Testis (tissue), 3 donors: ENCODE data around the gene ENAH. TPM values are rescaled to one million over a fixed set of nuclear protein-coding genes. Genes with fewer than 3 reads are reported as not detected.

Experiments
- DNase-seq: peaks from one replicate; pipeline ENCODE4 v3.0.0-alpha.2; 2019
- H3K27ac ChIP-seq, 2 donors: fragments of 200-600 bp; sonication (generic); one replicate each; pipeline ENCODE4 v1.5.1; 2019
- H3K27me3 ChIP-seq: fragments of 200-600 bp; sonication (generic); one replicate; pipeline ENCODE4 v1.5.1; 2019
- H3K36me3 ChIP-seq: fragments of 200-600 bp; sonication (generic); one replicate; pipeline ENCODE4 v1.5.1; 2017; ENCODE audit warnings: low read depth; ENCODE audit errors: missing control alignments
- H3K4me1 ChIP-seq: fragments of 200-600 bp; sonication (generic); one replicate; pipeline ENCODE4 v1.5.1; 2019
- H3K4me3 ChIP-seq, 2 donors: fragments of 200-600 bp; sonication (generic); one replicate each; pipeline ENCODE4 v1.5.1; 2017 to 2019
- H3K9me3 ChIP-seq: fragments of 200-600 bp; sonication (generic); one replicate; pipeline ENCODE4 v1.5.1; 2017
- POLR2A ChIP-seq: fragments of 450-650 bp; IDR thresholded peaks from one replicate; pipeline ENCODE4 v1.6.1; 2017; ENCODE audit warnings: antibody characterized with exemption, mild to moderate bottlenecking, moderate library complexity
- WGBS, 2 donors: methylation state at CpG; one replicate each; pipeline ENCODE4 v1.1.5; 2018; 5-methylcytosine and 5-hydroxymethylcytosine counted together
- intact Hi-C: fragments of 100-400 bp; cut with DNase I; formaldehyde crosslinking; loops from one replicate; pipeline ENCODE4 v1.15.1; 2023; ENCODE audit warnings: low total_unique reads
- polyA plus RNA-seq: library from polyadenylated mRNA; stranded (reverse); fragments of 350-450 nt; fragmentation: Illumina TruSeq; extraction: RNeasy Lipid Tissue Mini Kit (QIAGEN cat#74804); gene quantifications from one replicate; pipeline ENCODE4 v1.2.3, GENCODE V29; 2014; ENCODE audit warnings: low read depth, low replicate concordance; ENCODE audit not compliant: insufficient read depth
- total RNA-seq, 2 donors: library from RNA; depleted of rRNA; stranded (reverse); fragments of >200 nt; gene quantifications; one replicate each; pipeline ENCODE4 v1.2.3, GENCODE V29; 2016
- TF ChIP-seq, protein P1 (sequence below), 3 experiments: fragments of 450-650 bp in 2 of 3; fragments of 200-600 bp in 1 of 3; sonication (generic) in 1 of 3; IDR thresholded peaks; one replicate each; pipeline ENCODE4 v1.5.1; 2016 to 2019; ENCODE audit warnings: antibody characterized with exemption in 3 of 3, mild to moderate bottlenecking in 2 of 3, moderate library complexity in 1 of 3

ENAH gene
- total and polyA plus RNA-seq, 3 donors from 2014 or later, result 84.3 to 132 (median 122) TPM

- WGBS, 2 donors, result 84 to 89% methylated on average over 21 of the region's 21 CpGs
- TF ChIP-seq, protein P1, sequence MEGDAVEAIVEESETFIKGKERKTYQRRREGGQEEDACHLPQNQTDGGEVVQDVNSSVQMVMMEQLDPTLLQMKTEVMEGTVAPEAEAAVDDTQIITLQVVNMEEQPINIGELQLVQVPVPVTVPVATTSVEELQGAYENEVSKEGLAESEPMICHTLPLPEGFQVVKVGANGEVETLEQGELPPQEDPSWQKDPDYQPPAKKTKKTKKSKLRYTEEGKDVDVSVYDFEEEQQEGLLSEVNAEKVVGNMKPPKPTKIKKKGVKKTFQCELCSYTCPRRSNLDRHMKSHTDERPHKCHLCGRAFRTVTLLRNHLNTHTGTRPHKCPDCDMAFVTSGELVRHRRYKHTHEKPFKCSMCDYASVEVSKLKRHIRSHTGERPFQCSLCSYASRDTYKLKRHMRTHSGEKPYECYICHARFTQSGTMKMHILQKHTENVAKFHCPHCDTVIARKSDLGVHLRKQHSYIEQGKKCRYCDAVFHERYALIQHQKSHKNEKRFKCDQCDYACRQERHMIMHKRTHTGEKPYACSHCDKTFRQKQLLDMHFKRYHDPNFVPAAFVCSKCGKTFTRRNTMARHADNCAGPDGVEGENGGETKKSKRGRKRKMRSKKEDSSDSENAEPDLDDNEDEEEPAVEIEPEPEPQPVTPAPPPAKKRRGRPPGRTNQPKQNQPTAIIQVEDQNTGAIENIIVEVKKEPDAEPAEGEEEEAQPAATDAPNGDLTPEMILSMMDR (IDR thresholded peaks at IDR 0.05), result no peak
- no peak for TF ChIP-seq POLR2A
- H3K4me1 ChIP-seq, result peaks cover 5% of the 10 kb centered on the region
- no peak for DNase-seq
- no peaks in the 10 kb centered on the region for H3K27me3 ChIP-seq
- intact Hi-C loops, result loop anchor here (5.0 kb wide), 2 partner anchors 292 to 492 kb away; no protein-coding TSS in a partner anchor
- H3K4me3 ChIP-seq, result no peak overlapping the region
- no peaks in the 10 kb centered on the region for H3K36me3 ChIP-seq
- no peak overlapping the region for H3K27ac ChIP-seq
- H3K9me3 ChIP-seq, result no peaks in the 10 kb centered on the region
These were observed 172.8 kb downstream of the ENAH start for GRCh38 chr1:225479996-225480720.

DNA sequence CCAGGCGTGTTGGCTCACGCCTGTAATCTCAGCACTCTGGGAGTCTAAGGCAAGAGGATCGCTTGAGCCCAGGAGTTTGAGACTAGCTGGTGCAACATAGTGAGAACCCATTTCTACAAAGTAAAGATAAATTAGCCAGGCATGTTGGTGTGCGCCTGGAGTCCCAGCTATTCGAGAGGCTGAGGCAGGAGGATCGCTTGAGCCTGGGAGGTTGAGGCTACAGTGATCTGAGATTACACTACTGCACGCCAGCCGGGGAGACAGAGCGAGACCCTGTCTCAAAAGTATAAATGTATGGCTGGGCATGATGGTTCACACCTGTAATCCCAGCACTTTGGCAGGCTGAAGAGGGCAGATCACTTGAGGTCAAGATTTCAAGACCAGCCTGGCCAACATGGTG, 173.6 kb downstream of the ENAH start:
- Histone ChIP-seq H3K4me1 (peaks cover 6% of the 10 kb centered on the region), H3K27ac (no peak overlapping the region), H3K36me3 (no peaks in the 10 kb centered on the region), H3K9me3 (no peaks in the 10 kb centered on the region), H3K27me3 (no peaks in the 10 kb centered on the region), H3K4me3 (no peak overlapping the region)
- TF ChIP-seq, protein P1 (IDR thresholded peaks at IDR 0.05), result no peak
- no peak for TF ChIP-seq POLR2A
- DNase-seq, result no peak
- 90 to 96% methylated on average over 9 of the region's 9 CpGs for WGBS, 2 donors
- intact Hi-C loops, result loop anchor here (5.0 kb wide), 2 partner anchors 293 to 493 kb away; no protein-coding TSS in a partner anchor

- Histone ChIP-seq H3K4me3 (no peak overlapping the region), H3K4me1 (peaks cover 6% of the 10 kb centered on the region), H3K9me3 (no peaks in the 10 kb centered on the region), H3K27me3 (no peaks in the 10 kb centered on the region), H3K36me3 (no peaks in the 10 kb centered on the region), H3K27ac (no peak overlapping the region)
- 88 to 93% methylated on average over 6 of the region's 6 CpGs for WGBS, 2 donors
- intact Hi-C loops, result loop anchor here (5.0 kb wide), 2 partner anchors 295 to 495 kb away; no protein-coding TSS in a partner anchor
- no peak for TF ChIP-seq POLR2A
- DNase-seq, result no peak
These were observed 175.5 kb downstream of the ENAH start for GRCh38 chr1:225477296-225477911.

DNA sequence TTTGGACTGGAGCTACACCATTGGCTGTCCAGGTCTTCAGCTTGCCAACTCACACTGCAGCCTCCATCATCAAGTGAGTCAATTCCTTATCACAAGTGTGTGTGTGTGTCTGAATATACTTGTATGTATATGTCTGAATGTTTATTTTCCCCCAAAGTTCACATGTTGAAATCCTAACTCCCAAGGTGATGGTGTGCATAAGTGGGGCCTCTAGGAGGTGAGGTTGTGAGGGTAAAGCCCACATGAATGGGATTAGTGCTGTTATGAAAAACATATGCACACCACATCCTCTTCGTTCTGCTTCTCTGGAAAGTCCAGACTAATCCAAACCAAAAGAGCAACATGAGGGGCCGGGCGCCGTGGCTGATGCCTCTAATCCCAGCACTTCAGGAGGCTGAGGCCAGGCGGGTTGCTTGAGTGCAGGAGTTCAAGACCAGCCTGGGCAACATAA, 176.4 kb downstream of the ENAH start:
- 82 to 86% methylated on average over 5 of the region's 5 CpGs for WGBS, 2 donors
- no peak overlapping the region for H3K27ac ChIP-seq
- H3K4me1 ChIP-seq, result peaks cover 6% of the 10 kb centered on the region
- no peak for DNase-seq
- no peak overlapping the region for H3K4me3 ChIP-seq
- TF ChIP-seq, protein P1 (IDR thresholded peaks at IDR 0.05), result no peak
- TF ChIP-seq POLR2A, result no peak
- no peaks in the 10 kb centered on the region for H3K36me3 ChIP-seq
- intact Hi-C loops, result loop anchor here (5.0 kb wide), 2 partner anchors 296 to 496 kb away; no protein-coding TSS in a partner anchor
- H3K27me3 ChIP-seq, result no peaks in the 10 kb centered on the region
- no peaks in the 10 kb centered on the region for H3K9me3 ChIP-seq

DNA sequence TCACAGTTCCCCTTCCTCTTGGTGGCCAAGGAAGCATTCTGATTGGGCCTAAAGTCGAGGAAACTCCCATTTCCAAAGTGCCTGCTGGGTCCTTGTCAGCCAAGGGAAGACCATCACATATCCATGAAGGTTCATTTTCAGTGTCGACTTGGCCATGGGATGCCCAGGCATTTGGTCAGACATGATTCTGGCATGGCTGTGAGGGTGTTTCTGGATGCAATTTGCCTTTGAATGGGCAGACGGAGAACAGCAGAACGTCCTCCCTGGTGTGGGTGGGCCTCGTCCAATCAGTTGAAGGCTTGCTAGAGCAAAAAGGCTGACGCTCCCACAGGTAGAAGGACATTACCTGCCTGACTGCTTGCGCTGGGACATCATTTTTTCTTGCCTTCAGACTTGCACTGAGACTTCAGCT, 176.8 kb downstream of the ENAH start:
- Histone ChIP-seq H3K27me3 (no peaks in the 10 kb centered on the region), H3K4me1 (peaks cover 6% of the 10 kb centered on the region), H3K9me3 (no peaks in the 10 kb centered on the region), H3K36me3 (no peaks in the 10 kb centered on the region), H3K4me3 (no peak overlapping the region), H3K27ac (no peak overlapping the region)
- TF ChIP-seq, protein P1 (IDR thresholded peaks at IDR 0.05), result no peak
- no peak for TF ChIP-seq POLR2A
- intact Hi-C loops, result loop anchor here (5.0 kb wide), 2 partner anchors 296 to 496 kb away; no protein-coding TSS in a partner anchor
- DNase-seq, result no peak
- 86 to 90% methylated on average over 6 to 7 of the region's 7 CpGs for WGBS, 2 donors
